Panc1 (cell line): ENCODE results near the gene COL5A1. TPM values are rescaled to one million over a fixed set of nuclear protein-coding genes. Genes with fewer than 3 reads are reported as not detected.

Experiments used
- ATAC-seq: fragments of 200-7000 bp; cut with Tn5 transposase; 2 replicates; pipeline ENCODE4 v1.9.1; 2020; ENCODE audit warnings: mild to moderate bottlenecking, moderate library complexity
- BruUV-seq: library from RNA; stranded (reverse); fragments of 400-500 nt; replicated peaks from 2 replicates; lab custom pipeline; 2021; lab: Mats Ljungman, UMichigan
- CTCF ChIA-PET: fragments of 300-600 bp; sonication (Branson Sonifier 250); formaldehyde crosslinking; loops from one replicate; lab custom pipeline; 2022; ENCODE audit warnings: antibody characterized with exemption; lab: Charles Lee
- POLR2A ChIA-PET: fragments of 300-600 bp; sonication (Branson Sonifier 250); formaldehyde crosslinking; loops from one replicate; lab custom pipeline; 2022; ENCODE audit warnings: antibody characterized with exemption; lab: Charles Lee
- DNase-seq: peaks from one replicate; pipeline ENCODE4 v3.0.0-alpha.2; 2010; ENCODE audit warnings: low read depth, low spot score
- H3K27ac ChIP-seq: 2 replicates; pipeline ENCODE4 v1.5.1; 2011; ENCODE audit warnings: mild to moderate bottlenecking, low read length, inconsistent platforms
- H3K27me3 ChIP-seq: fragments of 200-500 bp; sonication (Bioruptor generic); 2 replicates; pipeline ENCODE4 v1.6.0; 2014; ENCODE audit warnings: low read length, inconsistent platforms; ENCODE audit not compliant: control insufficient read depth, insufficient read depth
- H3K36me3 ChIP-seq: fragments of 200-500 bp; sonication (Bioruptor generic); 2 replicates; pipeline ENCODE4 v1.5.1; 2014; ENCODE audit warnings: inconsistent platforms, mild to moderate bottlenecking, low read length, moderate library complexity; ENCODE audit not compliant: control insufficient read depth, insufficient read depth
- H3K4me1 ChIP-seq: 2 replicates; pipeline ENCODE4 v1.5.1; 2011; ENCODE audit warnings: inconsistent platforms, mild to moderate bottlenecking, low read length, moderate library complexity; ENCODE audit not compliant: control insufficient read depth, insufficient read depth
- H3K4me3 ChIP-seq, 2 experiments: 2 replicates each; pipeline ENCODE4 v1.5.1; 2011 to 2012; ENCODE audit warnings: low read depth in 2 of 2, low read length in 2 of 2, mild to moderate bottlenecking in 2 of 2, inconsistent platforms in 1 of 2, moderate library complexity in 1 of 2
- H3K9me3 ChIP-seq: fragments of 200-500 bp; sonication (Bioruptor generic); 2 replicates; pipeline ENCODE4 v1.5.1; 2014; ENCODE audit warnings: low read depth, mild to moderate bottlenecking, inconsistent platforms, low read length, moderate library complexity; ENCODE audit not compliant: control insufficient read depth, insufficient read depth
- POLR2AphosphoS5 ChIP-seq: IDR thresholded peaks from 2 replicates; pipeline ENCODE4 v1.6.1; 2012; ENCODE audit warnings: mild to moderate bottlenecking, low read depth, low read length, moderate library complexity
- REST ChIP-seq, 2 experiments: IDR thresholded peaks; 2 replicates each; pipeline ENCODE4 v1.6.1; 2011 to 2012; ENCODE audit warnings: low read depth in 2 of 2, control low read depth in 1 of 2, low read length in 1 of 2, mild to moderate bottlenecking in 1 of 2, moderate library complexity in 1 of 2; ENCODE audit not compliant: insufficient read depth in 1 of 2
- SIN3A ChIP-seq: IDR thresholded peaks from 2 replicates; pipeline ENCODE4 v1.6.1; 2012; ENCODE audit warnings: low read depth, mild to moderate bottlenecking, low read length, moderate library complexity, borderline replicate concordance; ENCODE audit not compliant: insufficient read depth
- TCF7L2 ChIP-seq: IDR thresholded peaks from 2 replicates; pipeline ENCODE4 v1.6.1; 2011; ENCODE audit warnings: mild to moderate bottlenecking, low read depth, low read length, inconsistent platforms
- in situ Hi-C: cut with HindIII; loops from 2 replicates; pipeline ENCODE4 v1.10.0; 2016; ENCODE audit warnings: low sequenced_read_pairs, low pct_unique_long_range_greater_than_20kb
- intact Hi-C: fragments of 100-400 bp; cut with micrococcal nuclease; formaldehyde crosslinking; loops from one replicate; pipeline ENCODE4 v1.10.0; 2022; ENCODE audit not compliant: unreplicated experiment
- total RNA-seq: library from RNA; stranded (reverse); gene quantifications from one replicate; pipeline ENCODE4 v1.2.1, GENCODE V29; 2021; ENCODE audit not compliant: unreplicated experiment
- TF ChIP-seq, protein P1 (sequence below): fragments of 450-650 bp; IDR thresholded peaks from 2 replicates; pipeline ENCODE4 v1.5.1; 2017; ENCODE audit warnings: mild to moderate bottlenecking

The COL5A1 gene
- total RNA-seq, 1 experiment from 2014 or later = 5.7 TPM

- in situ Hi-C loops = no loop called here
- ATAC-seq = no peak
Measured at GRCh38 chr9:134660407-134660806, 18.8 kb downstream of the COL5A1 start.

GRCh38 chr9:134661299-134661698 is 19.7 kb downstream of the COL5A1 start:
- Histone ChIP-seq H3K27ac (no peak overlapping the region), H3K36me3 (no peaks in the 10 kb centered on the region), H3K9me3 (no peaks in the 10 kb centered on the region), H3K4me1 (no peaks in the 10 kb centered on the region), H3K27me3 (no peaks in the 10 kb centered on the region), H3K4me3 (no peak overlapping the region)
- CTCF ChIA-PET = no interaction called here
- in situ Hi-C loops = no loop called here
- no peak for DNase-seq
- POLR2A ChIA-PET = no interaction called here
- intact Hi-C loops = no loop called here
- ATAC-seq = no peak
- BruUV-seq = no TSS peak
- TF ChIP-seq TCF7L2 (no peak), POLR2AphosphoS5 (no peak), REST (IDR thresholded peaks at IDR 0.05; ENCODE audit: insufficient read depth in 1 of 2, low read depth in 2 of 2, low read length in 1 of 2) (no peak), SIN3A (no peak)
- TF ChIP-seq, protein P1, sequence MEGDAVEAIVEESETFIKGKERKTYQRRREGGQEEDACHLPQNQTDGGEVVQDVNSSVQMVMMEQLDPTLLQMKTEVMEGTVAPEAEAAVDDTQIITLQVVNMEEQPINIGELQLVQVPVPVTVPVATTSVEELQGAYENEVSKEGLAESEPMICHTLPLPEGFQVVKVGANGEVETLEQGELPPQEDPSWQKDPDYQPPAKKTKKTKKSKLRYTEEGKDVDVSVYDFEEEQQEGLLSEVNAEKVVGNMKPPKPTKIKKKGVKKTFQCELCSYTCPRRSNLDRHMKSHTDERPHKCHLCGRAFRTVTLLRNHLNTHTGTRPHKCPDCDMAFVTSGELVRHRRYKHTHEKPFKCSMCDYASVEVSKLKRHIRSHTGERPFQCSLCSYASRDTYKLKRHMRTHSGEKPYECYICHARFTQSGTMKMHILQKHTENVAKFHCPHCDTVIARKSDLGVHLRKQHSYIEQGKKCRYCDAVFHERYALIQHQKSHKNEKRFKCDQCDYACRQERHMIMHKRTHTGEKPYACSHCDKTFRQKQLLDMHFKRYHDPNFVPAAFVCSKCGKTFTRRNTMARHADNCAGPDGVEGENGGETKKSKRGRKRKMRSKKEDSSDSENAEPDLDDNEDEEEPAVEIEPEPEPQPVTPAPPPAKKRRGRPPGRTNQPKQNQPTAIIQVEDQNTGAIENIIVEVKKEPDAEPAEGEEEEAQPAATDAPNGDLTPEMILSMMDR = no peak

More at GRCh38 chr9:134660407-134660806, 18.8 kb downstream of the COL5A1 start:
- intact Hi-C loops = no loop called here
- no peak overlapping the region for H3K27ac ChIP-seq
- BruUV-seq = no TSS peak
- H3K4me1 ChIP-seq = no peaks in the 10 kb centered on the region
- ChIA-PET POLR2A (no interaction called here), CTCF (no interaction called here)
- TF ChIP-seq TCF7L2 = no peak
- no peak for TF ChIP-seq POLR2AphosphoS5
- no peak for TF ChIP-seq SIN3A
- no peak for TF ChIP-seq REST (IDR thresholded peaks at IDR 0.05; ENCODE audit: insufficient read depth in 1 of 2, low read depth in 2 of 2, low read length in 1 of 2)
- TF ChIP-seq, protein P1 = peak; percentile 63
- H3K36me3 ChIP-seq = no peaks in the 10 kb centered on the region
- H3K9me3 ChIP-seq = no peaks in the 10 kb centered on the region
- H3K4me3 ChIP-seq = no peak overlapping the region
- H3K27me3 ChIP-seq = no peaks in the 10 kb centered on the region
- peak; percentile 10 for DNase-seq
